Measurements from ENCODE around the gene AMOTL1. TPM values are rescaled to one million over a fixed set of nuclear protein-coding genes. Genes with fewer than 3 reads are reported as not detected.

AMOTL1 gene
- total and polyA plus RNA-seq, 2 of the 8 experiments (the other 6 are each of a cell fraction or from before 2014, with no cell fraction given): 9.0 to 27.6 TPM

DNA sequence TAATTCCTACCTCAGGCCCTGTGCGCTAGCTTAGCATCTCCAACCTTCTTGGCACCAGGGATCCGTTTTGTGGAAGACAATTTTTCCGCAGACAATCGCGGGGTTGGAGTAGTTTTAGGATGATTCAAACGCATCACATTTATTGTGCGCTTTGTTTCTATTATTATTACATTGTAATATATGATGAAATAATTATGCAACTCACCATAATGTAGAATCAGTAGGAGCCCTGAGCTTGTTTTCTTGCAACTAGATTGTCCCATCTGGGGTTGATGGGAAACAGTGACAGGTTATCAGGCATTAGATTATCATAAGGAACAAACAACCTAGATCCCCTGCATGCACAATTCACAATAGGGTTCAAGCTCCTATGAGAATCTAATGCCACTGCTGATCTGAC is 52.3 kb downstream of the AMOTL1 start:
- POLR2A ChIA-PET (ENCODE audit: partially characterized antibody): no interaction called here
- Histone ChIP-seq H3K4me3 (ENCODE audit: extremely low read depth in 1 of 4, insufficient read depth in 2 of 4, low read depth in 3 of 4, low read length in 4 of 4) (no peak overlapping the region), H3K9me3 (ENCODE audit: insufficient read depth in 2 of 2, low read depth in 1 of 2, low read length in 1 of 2) (peaks cover 16 to 18% of the 10 kb centered on the region in 2 experiments), H3K9ac (replicated peaks in 1 of 4; ENCODE audit: extremely low read depth in 1 of 4, low read depth in 3 of 4, low read length in 3 of 4) (no peak overlapping the region), H3K4ac (replicated peaks; ENCODE audit: insufficient read length, low read depth, low read length) (no peak overlapping the region), H4K5ac (ENCODE audit: insufficient read length, low read depth, low read length) (no peak overlapping the region), H4K20me1 (replicated peaks in 1 of 2; ENCODE audit: control insufficient read depth in 1 of 2, insufficient read depth in 2 of 2, low read length in 2 of 2) (no peaks in the 10 kb centered on the region), H4K8ac (ENCODE audit: extremely low read depth, insufficient read depth, low read length) (no peak overlapping the region), H3K23ac (ENCODE audit: insufficient read length) (no peak overlapping the region), H2BK15ac (ENCODE audit: low read length) (no peak overlapping the region), H3K56ac (replicated peaks; ENCODE audit: insufficient read length, low read depth, low read length) (no peak overlapping the region), H2BK12ac (ENCODE audit: low read depth, low read length) (no peak overlapping the region), H4K91ac (replicated peaks; ENCODE audit: insufficient read length, low read length) (no peak overlapping the region), H3K79me2 (ENCODE audit: control insufficient read depth in 1 of 2, insufficient read depth in 2 of 2, low read length in 2 of 2) (no peaks in the 10 kb centered on the region), H3K18ac (ENCODE audit: extremely low read depth, low read length) (no peak overlapping the region), H2BK20ac (ENCODE audit: low read length) (no peak overlapping the region), H3K4me1 (replicated peaks in 1 of 4; ENCODE audit: control insufficient read depth in 3 of 4, insufficient read depth in 4 of 4, low read length in 3 of 4) (no peaks in the 10 kb centered on the region), H3K27ac (ENCODE audit: low read depth, low read length) (no peak overlapping the region), H3K23me2 (ENCODE audit: low read depth, low read length) (no peaks in the 10 kb centered on the region), H2BK5ac (ENCODE audit: low read depth, low read length) (no peak overlapping the region), H2BK120ac (replicated peaks; ENCODE audit: low read depth, low read length) (no peak overlapping the region), H3K4me2 (ENCODE audit: insufficient read depth in 1 of 2, low read depth in 2 of 2, low read length in 2 of 2) (no peak overlapping the region), H3K14ac (ENCODE audit: insufficient read length) (no peak overlapping the region), H2AFZ (ENCODE audit: low read length) (no peak overlapping the region), H3K79me1 (ENCODE audit: low read depth, low read length) (no peaks in the 10 kb centered on the region), H2AK5ac (ENCODE audit: low read depth, low read length) (no peak overlapping the region), H3K27me3 (replicated peaks in 1 of 4; ENCODE audit: control insufficient read depth in 3 of 4, extremely low read depth in 1 of 4, insufficient read depth in 3 of 4, low read length in 3 of 4) (no peaks in the 10 kb centered on the region), H3K36me3 (ENCODE audit: control insufficient read depth in 2 of 4, insufficient read depth in 4 of 4, low read length in 3 of 4) (peaks cover 0 to 32% (median 3%) of the 10 kb centered on the region in 4 experiments; a peak in 6 of 8 replicates)
- FAIRE-seq (no peak), DNase-seq (ENCODE audit: low read depth in 1 of 2, low spot score in 2 of 2) (no peak)
- WGBS, 2 experiments (ENCODE audit: extremely low coverage in 1 of 2, insufficient coverage in 1 of 2, insufficient read length in 1 of 2, insufficient replicate concordance in 2 of 2, low coverage in 1 of 2, low lambda C conversion rate in 2 of 2, missing lambda C conversion rate in 1 of 2): 97% methylated on average over 7 of the region's 7 CpGs; no CpG with 5 or more reads in 1 of the 2 experiments
- CTCF ChIA-PET (ENCODE audit: partially characterized antibody): interaction anchor here (1.0 to 1.4 kb wide), 6 partner anchors 9 to 197 kb away, joined by 3 to 6 read pairs (median 4); no protein-coding TSS in a partner anchor
- TF ChIP-seq ZNF274 (IDR thresholded peaks at IDR 0.05; ENCODE audit: borderline replicate concordance, extremely low read depth, low read length): no peak
- no peak for TF ChIP-seq EGR1 (IDR thresholded peaks at IDR 0.05; ENCODE audit: borderline replicate concordance, low read depth, low read length)
- no peak for TF ChIP-seq TAF7 (optimal IDR thresholded peaks at IDR 0.05; ENCODE audit: borderline replicate concordance, low read depth, low read length)
- TF ChIP-seq, protein P1, sequence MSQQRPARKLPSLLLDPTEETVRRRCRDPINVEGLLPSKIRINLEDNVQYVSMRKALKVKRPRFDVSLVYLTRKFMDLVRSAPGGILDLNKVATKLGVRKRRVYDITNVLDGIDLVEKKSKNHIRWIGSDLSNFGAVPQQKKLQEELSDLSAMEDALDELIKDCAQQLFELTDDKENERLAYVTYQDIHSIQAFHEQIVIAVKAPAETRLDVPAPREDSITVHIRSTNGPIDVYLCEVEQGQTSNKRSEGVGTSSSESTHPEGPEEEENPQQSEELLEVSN (IDR thresholded peaks at IDR 0.05): no peak
- TF ChIP-seq TBP (IDR thresholded peaks at IDR 0.05; ENCODE audit: low read depth, low read length): no peak
